Panc1 (cell line): ENCODE data around the gene E2F1. TPM values are rescaled to one million over a fixed set of nuclear protein-coding genes. Genes with fewer than 3 reads are reported as not detected.

Source experiments
- ATAC-seq: fragments of 200-7000 bp; cut with Tn5 transposase; 2 replicates; pipeline ENCODE4 v1.9.1; 2020; ENCODE audit warnings: mild to moderate bottlenecking, moderate library complexity
- BruUV-seq: library from RNA; stranded (reverse); fragments of 400-500 nt; replicated peaks from 2 replicates; lab custom pipeline; 2021; lab: Mats Ljungman, UMichigan
- CTCF ChIA-PET: fragments of 300-600 bp; sonication (Branson Sonifier 250); formaldehyde crosslinking; loops from one replicate; lab custom pipeline; 2022; ENCODE audit warnings: antibody characterized with exemption; lab: Charles Lee
- POLR2A ChIA-PET: fragments of 300-600 bp; sonication (Branson Sonifier 250); formaldehyde crosslinking; loops from one replicate; lab custom pipeline; 2022; ENCODE audit warnings: antibody characterized with exemption; lab: Charles Lee
- DNase-seq: peaks from one replicate; pipeline ENCODE4 v3.0.0-alpha.2; 2010; ENCODE audit warnings: low read depth, low spot score
- H3K27ac ChIP-seq: 2 replicates; pipeline ENCODE4 v1.5.1; 2011; ENCODE audit warnings: mild to moderate bottlenecking, low read length, inconsistent platforms
- H3K27me3 ChIP-seq: fragments of 200-500 bp; sonication (Bioruptor generic); 2 replicates; pipeline ENCODE4 v1.6.0; 2014; ENCODE audit warnings: low read length, inconsistent platforms; ENCODE audit not compliant: control insufficient read depth, insufficient read depth
- H3K36me3 ChIP-seq: fragments of 200-500 bp; sonication (Bioruptor generic); 2 replicates; pipeline ENCODE4 v1.5.1; 2014; ENCODE audit warnings: inconsistent platforms, mild to moderate bottlenecking, low read length, moderate library complexity; ENCODE audit not compliant: control insufficient read depth, insufficient read depth
- H3K4me1 ChIP-seq: 2 replicates; pipeline ENCODE4 v1.5.1; 2011; ENCODE audit warnings: inconsistent platforms, mild to moderate bottlenecking, low read length, moderate library complexity; ENCODE audit not compliant: control insufficient read depth, insufficient read depth
- H3K4me3 ChIP-seq, 2 experiments: 2 replicates each; pipeline ENCODE4 v1.5.1; 2011 to 2012; ENCODE audit warnings: low read depth in 2 of 2, low read length in 2 of 2, mild to moderate bottlenecking in 2 of 2, inconsistent platforms in 1 of 2, moderate library complexity in 1 of 2
- H3K9me3 ChIP-seq: fragments of 200-500 bp; sonication (Bioruptor generic); 2 replicates; pipeline ENCODE4 v1.5.1; 2014; ENCODE audit warnings: low read depth, mild to moderate bottlenecking, inconsistent platforms, low read length, moderate library complexity; ENCODE audit not compliant: control insufficient read depth, insufficient read depth
- POLR2AphosphoS5 ChIP-seq: IDR thresholded peaks from 2 replicates; pipeline ENCODE4 v1.6.1; 2012; ENCODE audit warnings: mild to moderate bottlenecking, low read depth, low read length, moderate library complexity
- SIN3A ChIP-seq: IDR thresholded peaks from 2 replicates; pipeline ENCODE4 v1.6.1; 2012; ENCODE audit warnings: low read depth, mild to moderate bottlenecking, low read length, moderate library complexity, borderline replicate concordance; ENCODE audit not compliant: insufficient read depth
- TCF7L2 ChIP-seq: IDR thresholded peaks from 2 replicates; pipeline ENCODE4 v1.6.1; 2011; ENCODE audit warnings: mild to moderate bottlenecking, low read depth, low read length, inconsistent platforms
- in situ Hi-C: cut with HindIII; loops from 2 replicates; pipeline ENCODE4 v1.10.0; 2016; ENCODE audit warnings: low sequenced_read_pairs, low pct_unique_long_range_greater_than_20kb
- intact Hi-C: fragments of 100-400 bp; cut with micrococcal nuclease; formaldehyde crosslinking; loops from one replicate; pipeline ENCODE4 v1.10.0; 2022; ENCODE audit not compliant: unreplicated experiment
- total RNA-seq: library from RNA; stranded (reverse); gene quantifications from one replicate; pipeline ENCODE4 v1.2.1, GENCODE V29; 2021; ENCODE audit not compliant: unreplicated experiment
- TF ChIP-seq, protein P1 (sequence below): fragments of 450-650 bp; IDR thresholded peaks from 2 replicates; pipeline ENCODE4 v1.5.1; 2017; ENCODE audit warnings: mild to moderate bottlenecking
- TF ChIP-seq, protein P2 (sequence below), 2 experiments: IDR thresholded peaks; 2 replicates each; pipeline ENCODE4 v1.6.1; 2011 to 2012; ENCODE audit warnings: low read depth in 2 of 2, control low read depth in 1 of 2, low read length in 1 of 2, mild to moderate bottlenecking in 1 of 2, moderate library complexity in 1 of 2; ENCODE audit not compliant: insufficient read depth in 1 of 2

E2F1 gene
- total RNA-seq, 1 experiment from 2014 or later = 64.2 TPM

DNA sequence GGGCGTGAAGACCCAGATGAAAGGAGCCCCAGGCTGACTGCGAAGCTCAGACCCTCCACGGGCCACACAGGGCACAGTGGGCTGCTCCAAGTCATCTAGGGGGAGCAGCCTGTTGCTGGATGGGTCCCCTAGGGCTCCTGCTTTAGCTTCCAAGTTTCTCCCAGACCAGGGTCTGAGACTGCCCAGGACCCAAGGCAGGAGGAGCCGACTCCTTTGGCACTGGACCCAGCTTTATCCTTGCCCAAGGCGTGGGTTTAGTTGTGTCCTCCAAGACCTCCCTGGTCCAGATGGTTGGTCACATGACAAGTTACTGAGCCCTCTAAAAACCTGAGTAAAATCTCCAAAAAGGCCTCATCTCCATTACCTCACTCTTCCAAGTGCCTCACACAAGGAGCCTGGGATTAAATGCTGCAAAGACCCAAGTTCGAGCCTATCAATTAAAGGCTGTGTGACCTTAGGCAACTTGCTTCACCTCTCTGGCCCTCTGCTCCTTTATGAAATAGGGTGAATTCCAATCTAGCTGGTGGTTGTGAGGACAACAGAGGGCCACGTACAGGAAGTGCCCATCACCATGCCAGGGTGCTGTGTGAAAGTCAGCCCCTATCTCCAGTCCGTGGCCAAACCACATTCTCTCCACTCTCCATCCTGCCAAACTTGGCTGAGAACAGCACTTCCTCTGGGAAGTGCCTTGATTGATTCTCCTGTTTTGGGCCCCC is 14.5 kb downstream of the E2F1 start:
- DNase-seq (no peak), ATAC-seq (no peak)
- in situ Hi-C loops = no loop called here
- TSS peak; percentile 76 for BruUV-seq
- H3K27ac ChIP-seq = no peak overlapping the region
- H3K36me3 ChIP-seq = peaks cover 6% of the 10 kb centered on the region; the same call in 1 of the 2 replicates
- H3K4me3 ChIP-seq = no peak overlapping the region
- POLR2A ChIA-PET = interaction anchor here (0.6 kb wide), 1 partner anchor 71 kb away, joined by 11 read pairs; no protein-coding TSS in a partner anchor
- CTCF ChIA-PET = interaction anchor here (0.6 kb wide), 1 partner anchor 61 kb away, joined by 5 read pairs; no protein-coding TSS in a partner anchor
- H3K4me1 ChIP-seq = peaks cover 24% of the 10 kb centered on the region
- no peaks in the 10 kb centered on the region for H3K9me3 ChIP-seq
- no peak for TF ChIP-seq TCF7L2
- intact Hi-C loops = no loop called here
- H3K27me3 ChIP-seq = no peaks in the 10 kb centered on the region

DNA sequence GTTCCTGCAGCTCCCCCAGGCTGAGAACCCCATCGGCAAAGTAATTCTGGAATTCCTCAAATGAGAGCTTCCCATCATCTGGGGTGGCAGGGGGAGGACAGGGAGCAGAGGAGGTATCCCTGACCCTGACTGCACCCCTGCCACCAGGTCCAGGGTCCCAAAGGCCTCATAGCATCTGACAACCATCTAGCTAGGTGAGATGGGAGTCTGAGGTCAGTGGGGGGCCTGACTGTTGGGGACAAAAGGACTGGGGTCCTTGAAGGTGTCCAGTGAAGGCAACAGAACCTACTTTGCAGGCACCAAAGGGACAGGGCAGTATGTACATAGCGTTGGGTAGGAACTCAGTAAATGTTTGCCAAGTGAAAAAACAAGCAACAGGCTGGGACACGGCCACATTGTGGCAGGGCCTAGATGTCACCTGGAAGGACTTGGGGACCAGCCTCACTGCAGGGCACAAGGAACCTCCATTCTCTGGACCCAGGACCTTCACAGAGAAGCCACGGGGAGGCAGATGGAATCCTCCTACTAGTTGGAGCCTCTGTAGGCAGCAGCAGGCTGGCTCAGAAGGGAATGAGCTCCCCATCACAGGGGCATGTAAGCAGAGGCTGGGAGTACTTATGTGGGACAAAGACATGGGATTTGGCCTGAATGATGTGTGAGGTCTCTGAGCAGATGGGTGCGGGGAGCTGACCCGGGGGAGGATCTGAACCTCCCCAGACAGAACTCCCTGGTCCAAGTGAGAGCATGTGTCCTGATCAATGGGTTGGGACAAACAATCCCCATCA is 15.3 kb downstream of the E2F1 start:
- Histone ChIP-seq H3K9me3 (no peaks in the 10 kb centered on the region), H3K4me1 (peaks cover 22% of the 10 kb centered on the region), H3K27ac (no peak overlapping the region), H3K27me3 (no peaks in the 10 kb centered on the region), H3K36me3 (peaks cover 6% of the 10 kb centered on the region; the same call in 1 of the 2 replicates), H3K4me3 (no peak overlapping the region)
- no TSS peak for BruUV-seq
- no peak for ATAC-seq
- ChIA-PET CTCF (interaction anchor here (0.6 kb wide), 1 partner anchor 62 kb away, joined by 5 read pairs; no protein-coding TSS in a partner anchor), POLR2A (no interaction called here)
- intact Hi-C loops = no loop called here
- TF ChIP-seq POLR2AphosphoS5 (no peak), SIN3A (no peak), TCF7L2 (no peak)
- TF ChIP-seq, protein P1, sequence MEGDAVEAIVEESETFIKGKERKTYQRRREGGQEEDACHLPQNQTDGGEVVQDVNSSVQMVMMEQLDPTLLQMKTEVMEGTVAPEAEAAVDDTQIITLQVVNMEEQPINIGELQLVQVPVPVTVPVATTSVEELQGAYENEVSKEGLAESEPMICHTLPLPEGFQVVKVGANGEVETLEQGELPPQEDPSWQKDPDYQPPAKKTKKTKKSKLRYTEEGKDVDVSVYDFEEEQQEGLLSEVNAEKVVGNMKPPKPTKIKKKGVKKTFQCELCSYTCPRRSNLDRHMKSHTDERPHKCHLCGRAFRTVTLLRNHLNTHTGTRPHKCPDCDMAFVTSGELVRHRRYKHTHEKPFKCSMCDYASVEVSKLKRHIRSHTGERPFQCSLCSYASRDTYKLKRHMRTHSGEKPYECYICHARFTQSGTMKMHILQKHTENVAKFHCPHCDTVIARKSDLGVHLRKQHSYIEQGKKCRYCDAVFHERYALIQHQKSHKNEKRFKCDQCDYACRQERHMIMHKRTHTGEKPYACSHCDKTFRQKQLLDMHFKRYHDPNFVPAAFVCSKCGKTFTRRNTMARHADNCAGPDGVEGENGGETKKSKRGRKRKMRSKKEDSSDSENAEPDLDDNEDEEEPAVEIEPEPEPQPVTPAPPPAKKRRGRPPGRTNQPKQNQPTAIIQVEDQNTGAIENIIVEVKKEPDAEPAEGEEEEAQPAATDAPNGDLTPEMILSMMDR = no peak
- TF ChIP-seq, protein P2, sequence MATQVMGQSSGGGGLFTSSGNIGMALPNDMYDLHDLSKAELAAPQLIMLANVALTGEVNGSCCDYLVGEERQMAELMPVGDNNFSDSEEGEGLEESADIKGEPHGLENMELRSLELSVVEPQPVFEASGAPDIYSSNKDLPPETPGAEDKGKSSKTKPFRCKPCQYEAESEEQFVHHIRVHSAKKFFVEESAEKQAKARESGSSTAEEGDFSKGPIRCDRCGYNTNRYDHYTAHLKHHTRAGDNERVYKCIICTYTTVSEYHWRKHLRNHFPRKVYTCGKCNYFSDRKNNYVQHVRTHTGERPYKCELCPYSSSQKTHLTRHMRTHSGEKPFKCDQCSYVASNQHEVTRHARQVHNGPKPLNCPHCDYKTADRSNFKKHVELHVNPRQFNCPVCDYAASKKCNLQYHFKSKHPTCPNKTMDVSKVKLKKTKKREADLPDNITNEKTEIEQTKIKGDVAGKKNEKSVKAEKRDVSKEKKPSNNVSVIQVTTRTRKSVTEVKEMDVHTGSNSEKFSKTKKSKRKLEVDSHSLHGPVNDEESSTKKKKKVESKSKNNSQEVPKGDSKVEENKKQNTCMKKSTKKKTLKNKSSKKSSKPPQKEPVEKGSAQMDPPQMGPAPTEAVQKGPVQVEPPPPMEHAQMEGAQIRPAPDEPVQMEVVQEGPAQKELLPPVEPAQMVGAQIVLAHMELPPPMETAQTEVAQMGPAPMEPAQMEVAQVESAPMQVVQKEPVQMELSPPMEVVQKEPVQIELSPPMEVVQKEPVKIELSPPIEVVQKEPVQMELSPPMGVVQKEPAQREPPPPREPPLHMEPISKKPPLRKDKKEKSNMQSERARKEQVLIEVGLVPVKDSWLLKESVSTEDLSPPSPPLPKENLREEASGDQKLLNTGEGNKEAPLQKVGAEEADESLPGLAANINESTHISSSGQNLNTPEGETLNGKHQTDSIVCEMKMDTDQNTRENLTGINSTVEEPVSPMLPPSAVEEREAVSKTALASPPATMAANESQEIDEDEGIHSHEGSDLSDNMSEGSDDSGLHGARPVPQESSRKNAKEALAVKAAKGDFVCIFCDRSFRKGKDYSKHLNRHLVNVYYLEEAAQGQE (IDR thresholded peaks at IDR 0.05; ENCODE audit: insufficient read depth in 1 of 2, low read depth in 2 of 2, low read length in 1 of 2) = no peak
- in situ Hi-C loops = no loop called here
- no peak for DNase-seq
